Frontal cortex (tissue), 4 donors: ENCODE results near the gene SPG7. TPM values are rescaled to one million over a fixed set of nuclear protein-coding genes. Genes with fewer than 3 reads are reported as not detected.
"Not testable (repeated sequence)": the region's sequence is repeated elsewhere in the genome, so short reads cannot be mapped to it uniquely, and the experiment has no call there.

Experiments
- DNase-seq, 2 donors: peaks; one replicate each; pipeline ENCODE4 v3.0.0; 2012; ENCODE audit warnings: low spot score in 2 of 2
- FAIRE-seq: peaks from 2 replicates; lab custom pipeline; 2012; peaks lifted over from hg19 to GRCh38; lab: Jason Lieb, UNC
- total RNA-seq: library from RNA; depleted of rRNA; stranded (reverse); fragments of >200 nt; gene quantifications from one replicate; pipeline ENCODE4 v1.2.3, GENCODE V29; 2014
- donor health status: control.
- donor health status: control.
- donor health status: control.

SPG7 gene
- total RNA-seq, 1 donor from 2014 or later = 84.8 TPM

GRCh38 chr16:89573826-89574680 lies 65.8 kb downstream of the SPG7 start:
- FAIRE-seq (no peak), DNase-seq (no peak)

DNA sequence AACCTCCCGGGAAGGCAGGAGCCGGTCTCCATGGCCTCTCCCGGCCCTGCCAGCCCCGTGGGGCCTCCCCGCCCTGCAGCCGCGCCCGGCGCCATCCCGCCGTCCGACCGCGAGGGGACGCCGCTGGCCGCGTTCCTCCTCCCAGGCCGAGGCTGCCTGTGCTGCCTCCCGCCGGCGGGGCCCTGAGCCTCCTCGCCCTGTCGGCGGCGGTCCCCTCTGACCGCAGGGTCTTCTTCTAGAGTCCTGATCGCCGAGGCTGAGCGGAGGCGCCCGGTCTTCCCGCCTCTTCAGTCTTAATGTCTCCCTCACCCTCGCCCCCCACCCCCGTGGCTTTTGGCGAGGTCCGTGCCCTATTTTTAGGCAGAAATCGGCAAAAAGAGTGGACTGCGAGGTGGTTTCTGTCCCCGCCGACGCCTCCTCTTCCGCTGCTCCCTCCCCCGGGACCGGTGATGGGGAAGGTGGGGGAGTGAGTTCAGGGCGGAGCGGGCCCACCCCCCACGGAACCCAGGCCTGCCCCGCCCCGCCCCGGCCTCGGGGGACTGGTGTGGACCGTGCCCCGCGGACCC lies 66.6 kb downstream of the SPG7 start:
- FAIRE-seq (no peak), DNase-seq (peak in 1 of 2 donors; percentile 80)

GRCh38 chr16:89575247-89576152 lies 67.3 kb downstream of the SPG7 start, which contains the start of gene CPNE7:
Gene CPNE7, plus strand, starts transcription at chr16:89575758. Its CDS starts 140 bp downstream, at chr16:89575898.
- FAIRE-seq (no peak), DNase-seq (peak; percentile 62 to 67)

DNA sequence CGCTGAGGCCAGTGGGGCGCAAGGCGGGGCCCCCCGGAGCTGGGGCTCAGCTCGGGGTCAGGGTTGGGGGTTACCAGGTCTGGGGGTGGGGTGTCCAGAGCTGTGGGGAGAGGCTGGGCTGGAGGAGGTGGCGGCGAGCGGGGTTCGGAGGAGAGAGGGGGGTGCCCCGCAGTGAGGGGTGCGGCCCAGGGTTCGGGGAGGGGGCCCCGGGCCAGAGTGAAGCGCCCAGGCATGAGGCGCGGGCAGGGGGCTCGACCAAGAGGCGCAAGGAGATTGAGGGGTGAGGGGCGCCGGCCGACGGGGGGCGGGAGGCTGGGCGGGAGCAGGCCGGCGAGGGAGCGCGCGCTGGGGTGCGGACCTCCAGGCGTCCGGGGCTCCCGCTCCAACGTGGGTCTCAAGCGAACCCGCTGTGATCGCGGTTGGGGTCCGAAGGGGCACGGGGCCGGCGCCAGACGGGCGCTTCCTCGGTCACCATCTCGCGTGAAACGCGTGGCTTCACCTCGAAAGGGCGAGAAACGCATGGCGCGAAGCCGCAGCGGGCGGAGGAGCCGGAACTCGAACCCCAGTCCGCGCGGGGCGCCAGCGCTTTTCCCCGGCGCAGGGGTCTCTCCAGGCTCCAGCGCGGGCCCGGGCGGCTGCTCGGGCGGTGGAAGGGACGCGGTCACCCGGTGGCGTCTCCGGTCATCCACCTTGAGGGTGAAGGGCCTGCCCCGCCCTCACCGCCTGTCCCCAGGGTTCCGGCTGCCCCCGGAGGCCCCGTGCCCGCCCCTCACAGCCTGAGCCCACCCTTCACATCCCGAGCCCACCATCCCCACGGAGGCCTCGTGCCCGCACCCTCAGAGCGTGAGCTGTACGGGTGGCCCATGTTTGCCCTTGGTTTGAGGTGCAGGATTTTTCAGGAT lies 68.2 kb downstream of the SPG7 start:
- FAIRE-seq (no peak), DNase-seq (no peak)

GRCh38 chr16:89577055-89577759 lies 69.0 kb downstream of the SPG7 start:
- FAIRE-seq = no peak
- DNase-seq = no peak

DNA sequence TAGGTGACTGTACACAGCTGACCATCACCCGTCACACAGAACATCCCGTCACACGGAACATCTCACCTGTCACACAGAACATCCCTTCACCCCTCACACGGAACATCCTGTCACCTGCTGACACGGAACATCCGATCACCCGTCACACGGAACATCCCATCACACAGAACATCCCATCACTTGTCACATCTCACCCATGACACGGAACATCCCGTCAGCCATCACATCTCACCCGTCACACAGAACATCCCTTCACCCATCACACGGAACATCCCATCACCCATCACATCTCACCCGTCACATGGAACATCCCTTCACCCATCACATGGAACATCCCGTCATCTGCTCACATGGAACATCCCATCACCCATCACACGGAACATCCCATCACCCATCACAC lies 71.1 kb downstream of the SPG7 start:
- DNase-seq (no peak), FAIRE-seq (no peak)

GRCh38 chr16:89581045-89581695 lies 73.0 kb downstream of the SPG7 start:
- no peak for FAIRE-seq
- no peak for DNase-seq

- FAIRE-seq (no peak), DNase-seq (no peak)
Measured at GRCh38 chr16:89581861-89582563, 73.8 kb downstream of the SPG7 start.

- no peak for FAIRE-seq
Measured at GRCh38 chr16:89582614-89583196, 74.5 kb downstream of the SPG7 start.

GRCh38 chr16:89583197-89583894 lies 75.1 kb downstream of the SPG7 start:
- DNase-seq = no peak
- no peak for FAIRE-seq

More at GRCh38 chr16:89582614-89583196, 74.5 kb downstream of the SPG7 start:
- DNase-seq = no peak

GRCh38 chr16:89583895-89584644 lies 75.9 kb downstream of the SPG7 start:
- DNase-seq = no peak
- no peak for FAIRE-seq

- FAIRE-seq = no peak
- DNase-seq = no peak
Measured at GRCh38 chr16:89584768-89585549, 76.8 kb downstream of the SPG7 start.

DNA sequence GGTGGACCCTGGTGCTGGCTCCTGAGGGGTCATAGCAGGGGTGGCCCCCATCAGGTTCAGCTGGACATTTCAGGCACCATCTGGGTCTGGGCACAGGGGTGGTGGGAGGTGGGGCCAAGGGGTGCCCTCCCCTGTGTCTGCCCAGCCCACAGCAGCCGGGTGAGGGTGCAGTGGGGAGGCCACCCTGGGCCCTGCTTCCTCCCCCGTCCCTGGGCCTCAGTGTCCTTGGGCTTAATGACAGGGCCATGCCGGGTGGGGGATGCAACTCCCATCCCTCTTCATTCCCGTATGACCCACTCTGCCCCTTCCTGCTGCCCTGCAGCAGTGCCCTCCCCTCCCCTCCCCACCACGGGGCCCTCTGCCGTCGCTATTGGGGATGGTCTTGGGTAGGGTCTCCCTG lies 78.0 kb downstream of the SPG7 start:
- FAIRE-seq (no peak), DNase-seq (no peak)

DNA sequence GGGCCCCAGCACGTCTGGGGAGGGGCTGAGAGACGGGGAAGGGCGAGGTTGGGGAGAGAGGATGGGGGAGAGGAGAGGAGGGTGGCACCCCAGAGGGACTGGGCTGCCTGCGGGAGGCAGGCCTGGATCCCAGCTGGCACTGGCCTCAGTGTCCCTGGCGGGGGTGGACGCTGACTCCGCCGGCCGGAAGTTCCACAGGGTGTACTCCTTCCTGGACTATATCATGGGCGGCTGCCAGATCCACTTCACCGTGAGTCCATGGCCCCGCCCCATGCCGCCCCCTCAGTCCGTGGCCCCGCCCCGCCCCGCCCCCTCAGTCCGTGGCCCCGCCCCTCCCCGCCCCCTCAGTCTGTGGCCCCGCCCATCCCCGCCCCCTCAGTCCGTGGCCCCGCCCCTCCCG lies 78.7 kb downstream of the SPG7 start:
- FAIRE-seq = no peak
- no peak for DNase-seq

GRCh38 chr16:89587676-89588075 lies 79.5 kb downstream of the SPG7 start:
- not testable (repeated sequence) for FAIRE-seq, DNase-seq
